HL-60 (cell line): ENCODE measurements around the gene ARHGEF7.

Experiments used
- CTCF ChIP-seq: IDR thresholded peaks from one replicate; pipeline ENCODE4 v1.5.1; 2011; ENCODE audit warnings: low read length, control low read depth, inconsistent platforms; ENCODE audit not compliant: insufficient read depth
- GABPA ChIP-seq: IDR thresholded peaks from 2 replicates; pipeline ENCODE4 v1.6.1; 2012; ENCODE audit warnings: low read depth
- REST ChIP-seq: IDR thresholded peaks from 2 replicates; pipeline ENCODE4 v1.6.1; 2012; ENCODE audit warnings: low read depth; ENCODE audit not compliant: insufficient replicate concordance

GRCh38 chr13:111242585-111242984 is 127.5 kb downstream of the ARHGEF7 start:
- TF ChIP-seq REST: no peak
- no peak for TF ChIP-seq CTCF
- no peak for TF ChIP-seq GABPA
